Neural progenitor cell (in vitro differentiated cells): ENCODE results near the gene CACNB4.

Source experiments
- EZH2 ChIP-seq: fragments of 200-600 bp; sonication (generic); IDR thresholded peaks from 2 replicates; pipeline ENCODE4 v1.6.1; 2017; ENCODE audit warnings: antibody characterized with exemption, mild to moderate bottlenecking, moderate library complexity
- EZH2phosphoT487 ChIP-seq: fragments of 200-600 bp; sonication (generic); IDR thresholded peaks from 2 replicates; pipeline ENCODE4 v1.6.1; 2017; ENCODE audit warnings: antibody characterized with exemption
- TF ChIP-seq, protein P1 (sequence below): fragments of 200-600 bp; sonication (generic); IDR thresholded peaks from 2 replicates; pipeline ENCODE4 v1.5.1; 2017; ENCODE audit warnings: antibody characterized with exemption, mild to moderate bottlenecking

DNA sequence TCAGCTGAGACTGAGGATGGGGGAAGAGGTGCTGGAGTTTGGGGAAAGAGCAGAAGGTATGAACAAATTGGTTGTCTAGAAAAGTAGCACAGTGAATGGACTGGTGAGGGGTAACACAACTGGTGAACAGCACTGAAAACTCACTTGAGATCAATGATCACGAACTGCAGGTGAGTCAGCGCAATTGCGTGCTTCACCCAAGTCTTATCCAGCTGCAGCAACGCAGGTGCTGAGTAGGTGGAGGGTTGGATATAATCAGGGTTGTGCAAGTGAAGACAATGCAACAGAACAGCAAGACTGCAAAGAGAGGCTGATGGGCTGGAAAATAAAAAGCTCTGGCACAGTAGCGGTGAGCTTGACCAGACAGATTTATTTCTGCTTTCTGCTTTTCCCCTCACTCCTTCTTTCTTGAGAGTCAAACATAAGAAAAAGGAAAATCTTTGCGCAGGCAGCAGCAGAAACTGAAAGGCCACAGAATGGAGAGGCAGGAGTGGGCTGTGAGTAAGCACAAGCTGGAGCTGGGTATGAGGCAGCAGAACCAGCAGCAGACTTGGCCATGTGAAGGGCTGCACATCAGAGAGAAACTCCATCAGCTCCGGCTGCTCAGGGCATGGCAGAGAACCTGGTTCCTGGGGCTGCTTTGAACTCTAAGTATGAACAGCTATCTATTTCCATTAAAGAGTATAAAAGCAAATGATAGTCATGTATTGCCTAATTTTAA, 171.2 kb downstream of the CACNB4 start:
- TF ChIP-seq, protein P1, sequence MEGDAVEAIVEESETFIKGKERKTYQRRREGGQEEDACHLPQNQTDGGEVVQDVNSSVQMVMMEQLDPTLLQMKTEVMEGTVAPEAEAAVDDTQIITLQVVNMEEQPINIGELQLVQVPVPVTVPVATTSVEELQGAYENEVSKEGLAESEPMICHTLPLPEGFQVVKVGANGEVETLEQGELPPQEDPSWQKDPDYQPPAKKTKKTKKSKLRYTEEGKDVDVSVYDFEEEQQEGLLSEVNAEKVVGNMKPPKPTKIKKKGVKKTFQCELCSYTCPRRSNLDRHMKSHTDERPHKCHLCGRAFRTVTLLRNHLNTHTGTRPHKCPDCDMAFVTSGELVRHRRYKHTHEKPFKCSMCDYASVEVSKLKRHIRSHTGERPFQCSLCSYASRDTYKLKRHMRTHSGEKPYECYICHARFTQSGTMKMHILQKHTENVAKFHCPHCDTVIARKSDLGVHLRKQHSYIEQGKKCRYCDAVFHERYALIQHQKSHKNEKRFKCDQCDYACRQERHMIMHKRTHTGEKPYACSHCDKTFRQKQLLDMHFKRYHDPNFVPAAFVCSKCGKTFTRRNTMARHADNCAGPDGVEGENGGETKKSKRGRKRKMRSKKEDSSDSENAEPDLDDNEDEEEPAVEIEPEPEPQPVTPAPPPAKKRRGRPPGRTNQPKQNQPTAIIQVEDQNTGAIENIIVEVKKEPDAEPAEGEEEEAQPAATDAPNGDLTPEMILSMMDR = no peak
- TF ChIP-seq EZH2 (no peak), EZH2phosphoT487 (no peak)
